ENCODE data around the gene SDHB. TPM values are rescaled to one million over a fixed set of nuclear protein-coding genes. Genes with fewer than 3 reads are reported as not detected.

SDHB gene
- total RNA-seq, 1 donor from 2014 or later: 79.3 TPM

GRCh38 chr1:16986113-16986512, 67.7 kb downstream of the SDHB start:
- Histone ChIP-seq H3K36me3 (peaks cover 29% of the 10 kb centered on the region), H3K27ac (no peak overlapping the region)
- intact Hi-C loops (cut with DNase I): no loop called here

GRCh38 chr1:16984717-16985116, 69.1 kb downstream of the SDHB start:
- Histone ChIP-seq H3K4me3 (no peak overlapping the region), H3K27me3 (no peaks in the 10 kb centered on the region), H3K27ac (peak overlapping the region; percentile 17), H3K9me3 (no peaks in the 10 kb centered on the region), H3K4me1 (no peaks in the 10 kb centered on the region), H3K36me3 (peaks cover 25% of the 10 kb centered on the region)
- TF ChIP-seq, protein P1, sequence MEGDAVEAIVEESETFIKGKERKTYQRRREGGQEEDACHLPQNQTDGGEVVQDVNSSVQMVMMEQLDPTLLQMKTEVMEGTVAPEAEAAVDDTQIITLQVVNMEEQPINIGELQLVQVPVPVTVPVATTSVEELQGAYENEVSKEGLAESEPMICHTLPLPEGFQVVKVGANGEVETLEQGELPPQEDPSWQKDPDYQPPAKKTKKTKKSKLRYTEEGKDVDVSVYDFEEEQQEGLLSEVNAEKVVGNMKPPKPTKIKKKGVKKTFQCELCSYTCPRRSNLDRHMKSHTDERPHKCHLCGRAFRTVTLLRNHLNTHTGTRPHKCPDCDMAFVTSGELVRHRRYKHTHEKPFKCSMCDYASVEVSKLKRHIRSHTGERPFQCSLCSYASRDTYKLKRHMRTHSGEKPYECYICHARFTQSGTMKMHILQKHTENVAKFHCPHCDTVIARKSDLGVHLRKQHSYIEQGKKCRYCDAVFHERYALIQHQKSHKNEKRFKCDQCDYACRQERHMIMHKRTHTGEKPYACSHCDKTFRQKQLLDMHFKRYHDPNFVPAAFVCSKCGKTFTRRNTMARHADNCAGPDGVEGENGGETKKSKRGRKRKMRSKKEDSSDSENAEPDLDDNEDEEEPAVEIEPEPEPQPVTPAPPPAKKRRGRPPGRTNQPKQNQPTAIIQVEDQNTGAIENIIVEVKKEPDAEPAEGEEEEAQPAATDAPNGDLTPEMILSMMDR (IDR thresholded peaks at IDR 0.05): no peak
- peak; percentile 29 for ATAC-seq
- intact Hi-C loops (cut with DNase I): no loop called here
- no peak for DNase-seq

More at GRCh38 chr1:16986113-16986512, 67.7 kb downstream of the SDHB start:
- ATAC-seq (peak; percentile 3), DNase-seq (no peak)
- H3K27me3 ChIP-seq: no peaks in the 10 kb centered on the region
- H3K4me3 ChIP-seq: no peak overlapping the region
- TF ChIP-seq, protein P1 (IDR thresholded peaks at IDR 0.05): no peak
- no peaks in the 10 kb centered on the region for H3K9me3 ChIP-seq
- no peaks in the 10 kb centered on the region for H3K4me1 ChIP-seq

DNA sequence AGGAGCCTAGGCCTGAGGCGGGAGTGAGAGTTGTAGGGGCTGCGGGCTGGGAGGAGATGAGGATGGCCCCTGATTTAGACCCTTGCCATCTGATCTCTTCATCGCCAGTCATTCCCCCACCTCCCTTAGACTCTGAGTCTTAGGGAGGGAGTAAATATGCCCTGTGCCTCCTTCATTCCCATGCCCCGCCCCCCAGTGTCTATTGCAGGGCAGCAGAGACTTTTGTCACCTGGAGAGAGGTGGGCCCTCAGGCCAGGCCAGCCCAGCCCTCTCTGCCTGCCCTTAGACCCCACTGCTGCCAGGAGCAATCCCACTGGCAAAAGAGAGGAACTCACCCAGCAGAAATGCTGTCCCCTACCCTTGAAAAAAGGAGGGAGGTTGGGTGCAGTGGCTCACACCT, 70.2 kb downstream of the SDHB start:
- Histone ChIP-seq H3K4me1 (no peaks in the 10 kb centered on the region), H3K27ac (no peak overlapping the region), H3K9me3 (no peaks in the 10 kb centered on the region), H3K27me3 (no peaks in the 10 kb centered on the region), H3K36me3 (peaks cover 23% of the 10 kb centered on the region), H3K4me3 (no peak overlapping the region)
- no peak for ATAC-seq
- DNase-seq: no peak
- TF ChIP-seq, protein P1 (IDR thresholded peaks at IDR 0.05): no peak
- intact Hi-C loops (cut with DNase I): no loop called here

DNA sequence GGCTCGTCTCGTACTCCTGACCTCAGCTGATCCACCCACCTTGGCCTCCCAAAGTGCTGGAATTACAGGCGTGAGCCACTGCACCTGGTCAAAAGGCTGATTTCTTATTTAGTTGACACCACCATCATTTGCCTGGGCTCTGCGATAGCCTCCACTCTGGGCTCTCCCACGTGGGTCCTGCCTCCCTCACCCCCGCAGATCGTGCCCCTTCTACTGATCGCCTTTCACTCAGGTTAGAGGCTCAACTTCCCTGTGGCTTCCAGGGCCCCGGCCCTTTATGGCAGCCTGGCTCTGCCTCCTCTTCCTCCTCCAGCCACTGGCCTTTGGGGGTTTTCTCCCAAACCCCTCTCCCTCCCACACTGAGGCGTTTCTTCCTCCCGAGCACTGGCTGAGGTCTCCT, 70.9 kb downstream of the SDHB start:
- intact Hi-C loops (cut with DNase I): no loop called here
- TF ChIP-seq, protein P1 (IDR thresholded peaks at IDR 0.05): no peak
- H3K9me3 ChIP-seq: no peaks in the 10 kb centered on the region
- no peak overlapping the region for H3K27ac ChIP-seq
- H3K4me3 ChIP-seq: no peak overlapping the region
- ATAC-seq: no peak
- no peaks in the 10 kb centered on the region for H3K4me1 ChIP-seq
- no peak for DNase-seq
- H3K27me3 ChIP-seq: no peaks in the 10 kb centered on the region
- H3K36me3 ChIP-seq: peaks cover 16% of the 10 kb centered on the region

- intact Hi-C loops (cut with DNase I): no loop called here
- Histone ChIP-seq H3K27me3 (no peaks in the 10 kb centered on the region), H3K36me3 (peaks cover 8% of the 10 kb centered on the region), H3K4me3 (no peak overlapping the region), H3K27ac (no peak overlapping the region), H3K4me1 (no peaks in the 10 kb centered on the region), H3K9me3 (no peaks in the 10 kb centered on the region)
- ATAC-seq: no peak
- no peak for DNase-seq
- TF ChIP-seq, protein P1 (IDR thresholded peaks at IDR 0.05): no peak
These were observed 72.5 kb downstream of the SDHB start for GRCh38 chr1:16981269-16981849.
